ENCODE data around the gene RAB21.

DNA sequence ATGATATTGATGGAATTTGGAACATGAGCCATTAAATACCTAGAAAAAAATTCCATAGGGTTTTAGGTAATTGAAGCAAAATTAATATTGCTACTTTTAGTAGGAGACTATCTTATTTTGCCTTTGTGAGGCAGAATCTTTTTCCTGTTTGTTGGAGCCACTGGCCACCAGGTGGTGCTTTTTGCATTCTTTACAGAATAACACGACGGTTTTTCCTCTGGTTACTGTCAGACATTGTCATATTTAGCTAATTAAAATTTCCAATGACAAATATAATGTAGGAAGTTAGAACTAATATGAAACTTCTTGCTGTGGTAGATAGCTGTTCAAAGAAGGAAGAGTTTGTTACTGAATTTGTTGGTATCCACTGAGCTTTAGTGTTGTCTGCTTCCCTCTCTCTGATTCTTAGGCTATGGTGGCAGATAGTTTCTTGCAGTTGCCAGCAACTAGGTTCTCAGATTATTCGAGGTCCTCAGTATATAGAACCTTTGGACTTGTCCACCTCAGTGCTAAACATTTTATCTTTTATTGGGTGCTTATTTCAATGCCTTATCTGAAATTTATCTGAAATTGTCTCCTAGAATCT lies 25.7 kb downstream of the RAB21 start:
- no peak for TF ChIP-seq NR2C2 (CRISPR knock-in tag; IDR thresholded peaks at IDR 0.05)
- TF ChIP-seq, protein P1, sequence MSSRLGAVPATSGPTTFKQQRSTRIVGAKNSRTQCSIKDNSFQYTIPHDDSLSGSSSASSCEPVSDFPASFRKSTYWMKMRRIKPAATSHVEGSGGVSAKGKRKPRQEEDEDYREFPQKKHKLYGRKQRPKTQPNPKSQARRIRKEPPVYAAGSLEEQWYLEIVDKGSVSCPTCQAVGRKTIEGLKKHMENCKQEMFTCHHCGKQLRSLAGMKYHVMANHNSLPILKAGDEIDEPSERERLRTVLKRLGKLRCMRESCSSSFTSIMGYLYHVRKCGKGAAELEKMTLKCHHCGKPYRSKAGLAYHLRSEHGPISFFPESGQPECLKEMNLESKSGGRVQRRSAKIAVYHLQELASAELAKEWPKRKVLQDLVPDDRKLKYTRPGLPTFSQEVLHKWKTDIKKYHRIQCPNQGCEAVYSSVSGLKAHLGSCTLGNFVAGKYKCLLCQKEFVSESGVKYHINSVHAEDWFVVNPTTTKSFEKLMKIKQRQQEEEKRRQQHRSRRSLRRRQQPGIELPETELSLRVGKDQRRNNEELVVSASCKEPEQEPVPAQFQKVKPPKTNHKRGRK (CRISPR knock-in tag; IDR thresholded peaks at IDR 0.05; ENCODE audit: borderline replicate concordance): no peak
- TF ChIP-seq ZNF423 (CRISPR knock-in tag; IDR thresholded peaks at IDR 0.05): no peak
- TF ChIP-seq, protein P2, sequence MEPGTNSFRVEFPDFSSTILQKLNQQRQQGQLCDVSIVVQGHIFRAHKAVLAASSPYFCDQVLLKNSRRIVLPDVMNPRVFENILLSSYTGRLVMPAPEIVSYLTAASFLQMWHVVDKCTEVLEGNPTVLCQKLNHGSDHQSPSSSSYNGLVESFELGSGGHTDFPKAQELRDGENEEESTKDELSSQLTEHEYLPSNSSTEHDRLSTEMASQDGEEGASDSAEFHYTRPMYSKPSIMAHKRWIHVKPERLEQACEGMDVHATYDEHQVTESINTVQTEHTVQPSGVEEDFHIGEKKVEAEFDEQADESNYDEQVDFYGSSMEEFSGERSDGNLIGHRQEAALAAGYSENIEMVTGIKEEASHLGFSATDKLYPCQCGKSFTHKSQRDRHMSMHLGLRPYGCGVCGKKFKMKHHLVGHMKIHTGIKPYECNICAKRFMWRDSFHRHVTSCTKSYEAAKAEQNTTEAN (CRISPR knock-in tag; IDR thresholded peaks at IDR 0.05): no peak
- TF ChIP-seq TEAD1 (CRISPR knock-in tag; IDR thresholded peaks at IDR 0.05): no peak
- TF ChIP-seq, protein P3, sequence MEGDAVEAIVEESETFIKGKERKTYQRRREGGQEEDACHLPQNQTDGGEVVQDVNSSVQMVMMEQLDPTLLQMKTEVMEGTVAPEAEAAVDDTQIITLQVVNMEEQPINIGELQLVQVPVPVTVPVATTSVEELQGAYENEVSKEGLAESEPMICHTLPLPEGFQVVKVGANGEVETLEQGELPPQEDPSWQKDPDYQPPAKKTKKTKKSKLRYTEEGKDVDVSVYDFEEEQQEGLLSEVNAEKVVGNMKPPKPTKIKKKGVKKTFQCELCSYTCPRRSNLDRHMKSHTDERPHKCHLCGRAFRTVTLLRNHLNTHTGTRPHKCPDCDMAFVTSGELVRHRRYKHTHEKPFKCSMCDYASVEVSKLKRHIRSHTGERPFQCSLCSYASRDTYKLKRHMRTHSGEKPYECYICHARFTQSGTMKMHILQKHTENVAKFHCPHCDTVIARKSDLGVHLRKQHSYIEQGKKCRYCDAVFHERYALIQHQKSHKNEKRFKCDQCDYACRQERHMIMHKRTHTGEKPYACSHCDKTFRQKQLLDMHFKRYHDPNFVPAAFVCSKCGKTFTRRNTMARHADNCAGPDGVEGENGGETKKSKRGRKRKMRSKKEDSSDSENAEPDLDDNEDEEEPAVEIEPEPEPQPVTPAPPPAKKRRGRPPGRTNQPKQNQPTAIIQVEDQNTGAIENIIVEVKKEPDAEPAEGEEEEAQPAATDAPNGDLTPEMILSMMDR (IDR thresholded peaks at IDR 0.05): peak; percentile 59; the same call in 1 of the 2 replicates
